Measurements from ENCODE around the gene ZNF268.

DNA sequence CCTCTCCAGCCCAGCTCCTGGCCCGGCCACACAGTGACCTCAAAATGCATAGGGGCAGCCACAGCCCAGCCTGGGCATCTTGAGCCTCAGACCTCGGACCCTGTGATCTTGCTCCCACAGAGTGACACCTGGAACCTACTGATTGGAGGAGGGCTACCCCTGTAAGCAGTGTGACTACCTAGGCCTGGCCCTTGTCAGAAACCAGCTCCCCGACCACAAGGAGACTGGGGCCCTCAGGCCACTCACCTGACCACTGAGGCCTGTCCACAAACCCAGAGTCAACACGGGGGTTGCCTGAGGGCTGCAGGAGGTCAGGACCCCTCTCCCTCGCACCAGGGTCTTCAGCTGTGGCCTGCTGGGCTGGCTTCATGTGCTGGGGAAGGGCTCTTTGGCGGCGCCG lies 45.4 kb downstream of the ZNF268 start:
- TF ChIP-seq POLR2A (IDR thresholded peaks at IDR 0.05; ENCODE audit: low read length): no peak
- no peak for TF ChIP-seq CTCF (IDR thresholded peaks at IDR 0.05)
- no peak for TF ChIP-seq HOXB5 (CRISPR knock-in tag; IDR thresholded peaks at IDR 0.05)
- TF ChIP-seq MAX (IDR thresholded peaks at IDR 0.05): no peak
- no peak for TF ChIP-seq PHF8 (IDR thresholded peaks at IDR 0.05; ENCODE audit: borderline replicate concordance, low read depth)
- no peak for TF ChIP-seq JUN (IDR thresholded peaks at IDR 0.05)
- TF ChIP-seq MAFK (IDR thresholded peaks at IDR 0.05; ENCODE audit: partially characterized antibody): no peak
- no peak for TF ChIP-seq CEBPB (IDR thresholded peaks at IDR 0.05)
- TF ChIP-seq EP300 (IDR thresholded peaks at IDR 0.05): no peak
- no peak for TF ChIP-seq RCOR1 (IDR thresholded peaks at IDR 0.05; ENCODE audit: low read depth, low read length)
- TF ChIP-seq TP53 (CRISPR knock-in tag; IDR thresholded peaks at IDR 0.05): no peak
- TF ChIP-seq RAD21 (conservative IDR thresholded peaks at IDR 0.05 in 1 of 2, IDR thresholded peaks at IDR 0.05 in 1 of 2): no peak
- TF ChIP-seq, protein P1, sequence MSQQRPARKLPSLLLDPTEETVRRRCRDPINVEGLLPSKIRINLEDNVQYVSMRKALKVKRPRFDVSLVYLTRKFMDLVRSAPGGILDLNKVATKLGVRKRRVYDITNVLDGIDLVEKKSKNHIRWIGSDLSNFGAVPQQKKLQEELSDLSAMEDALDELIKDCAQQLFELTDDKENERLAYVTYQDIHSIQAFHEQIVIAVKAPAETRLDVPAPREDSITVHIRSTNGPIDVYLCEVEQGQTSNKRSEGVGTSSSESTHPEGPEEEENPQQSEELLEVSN (IDR thresholded peaks at IDR 0.05; ENCODE audit: borderline replicate concordance, low read depth): no peak
- TF ChIP-seq JUNB (IDR thresholded peaks at IDR 0.05): no peak
